Mammary epithelial cell (primary cell): ENCODE results near the gene STARD6.

Experiments
- EZH2 ChIP-seq: IDR thresholded peaks from 2 replicates; pipeline ENCODE4 v1.6.1; 2012; ENCODE audit warnings: low read length, inconsistent platforms, borderline replicate concordance
- TF ChIP-seq, protein P1 (sequence below), 2 donors: IDR thresholded peaks in 1 of 2; conservative IDR thresholded peaks in 1 of 2; 2 replicates each; pipeline ENCODE4 v1.5.1; 2011 to 2012; ENCODE audit warnings: inconsistent platforms in 2 of 2, low read length in 2 of 2, mild to moderate bottlenecking in 2 of 2, control low read depth in 1 of 2, low read depth in 1 of 2; ENCODE audit not compliant: insufficient read depth in 1 of 2; ENCODE audit errors: extremely low read depth in 1 of 2

GRCh38 chr18:54278615-54279014 lies 79.0 kb downstream of the STARD6 start:
- TF ChIP-seq, protein P1, sequence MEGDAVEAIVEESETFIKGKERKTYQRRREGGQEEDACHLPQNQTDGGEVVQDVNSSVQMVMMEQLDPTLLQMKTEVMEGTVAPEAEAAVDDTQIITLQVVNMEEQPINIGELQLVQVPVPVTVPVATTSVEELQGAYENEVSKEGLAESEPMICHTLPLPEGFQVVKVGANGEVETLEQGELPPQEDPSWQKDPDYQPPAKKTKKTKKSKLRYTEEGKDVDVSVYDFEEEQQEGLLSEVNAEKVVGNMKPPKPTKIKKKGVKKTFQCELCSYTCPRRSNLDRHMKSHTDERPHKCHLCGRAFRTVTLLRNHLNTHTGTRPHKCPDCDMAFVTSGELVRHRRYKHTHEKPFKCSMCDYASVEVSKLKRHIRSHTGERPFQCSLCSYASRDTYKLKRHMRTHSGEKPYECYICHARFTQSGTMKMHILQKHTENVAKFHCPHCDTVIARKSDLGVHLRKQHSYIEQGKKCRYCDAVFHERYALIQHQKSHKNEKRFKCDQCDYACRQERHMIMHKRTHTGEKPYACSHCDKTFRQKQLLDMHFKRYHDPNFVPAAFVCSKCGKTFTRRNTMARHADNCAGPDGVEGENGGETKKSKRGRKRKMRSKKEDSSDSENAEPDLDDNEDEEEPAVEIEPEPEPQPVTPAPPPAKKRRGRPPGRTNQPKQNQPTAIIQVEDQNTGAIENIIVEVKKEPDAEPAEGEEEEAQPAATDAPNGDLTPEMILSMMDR (conservative IDR thresholded peaks at IDR 0.05 in 1 of 2, IDR thresholded peaks at IDR 0.05 in 1 of 2; ENCODE audit: extremely low read depth in 1 of 2, insufficient read depth in 1 of 2, low read depth in 1 of 2, low read length in 2 of 2) = no peak
- TF ChIP-seq EZH2 = no peak
